ENCODE measurements around the gene ATP11C.

GRCh38 chrX:139811942-139812629, 120.8 kb downstream of the ATP11C start:
- TF ChIP-seq EP300 (IDR thresholded peaks at IDR 0.05) = no peak
- TF ChIP-seq POLR2AphosphoS5 (IDR thresholded peaks at IDR 0.05) = no peak
- no peak for TF ChIP-seq CTCF (IDR thresholded peaks at IDR 0.05)
- no peak for TF ChIP-seq POLR2A (IDR thresholded peaks at IDR 0.05)

All from gastroesophageal sphincter (tissue), 3 donors.